ENCODE data around the gene KRT38.
"Not testable (repeated sequence)": the region's sequence is repeated elsewhere in the genome, so short reads cannot be mapped to it uniquely, and the experiment has no call there.

The KRT38 gene

GRCh38 chr17:41422586-41422985 is 18.2 kb downstream of the KRT38 start:
- not testable (repeated sequence) for DNase-seq (ENCODE audit: low read depth, low spot score)

DNA sequence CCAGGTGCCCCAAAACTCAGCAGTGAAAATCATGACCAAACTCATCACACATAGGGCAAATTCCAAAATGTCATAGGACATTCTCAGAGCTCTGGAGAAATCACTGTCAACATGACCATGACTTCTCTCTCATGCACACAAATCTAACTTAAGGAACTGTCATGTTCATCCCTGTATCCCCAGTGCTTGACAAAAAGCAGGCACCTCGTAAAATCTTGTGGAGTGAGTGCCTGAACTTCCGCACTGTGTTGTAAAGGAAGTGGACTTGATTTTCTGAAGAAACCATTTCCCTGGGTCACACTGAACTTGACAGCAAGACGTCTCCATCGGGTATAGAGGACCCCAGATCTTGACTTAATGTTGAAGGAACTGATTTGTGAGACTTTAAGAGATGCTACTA is 19.2 kb downstream of the KRT38 start:
- DNase-seq (ENCODE audit: low read depth, low spot score), result no peak

DNA sequence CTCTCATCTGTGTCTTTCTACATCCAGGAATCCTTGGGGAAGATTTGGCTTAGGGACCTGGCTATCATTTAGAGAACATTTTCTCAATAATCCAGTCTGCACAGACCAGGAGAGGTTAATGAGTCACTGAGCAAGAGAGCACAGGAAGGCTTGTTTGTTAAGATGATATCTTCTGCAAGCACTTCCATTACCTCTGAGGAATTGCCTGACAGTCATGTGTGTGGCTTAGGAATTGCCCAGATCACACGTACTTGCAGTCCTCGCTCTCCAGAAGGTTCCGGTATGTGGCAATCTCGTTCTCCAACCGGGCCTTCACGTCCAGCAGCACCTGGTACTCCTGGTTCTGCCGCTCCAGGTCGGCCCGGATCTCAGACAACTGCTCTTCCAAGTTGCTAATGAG is 19.7 kb downstream of the KRT38 start:
- no peak for DNase-seq (ENCODE audit: low read depth, low spot score)

DNA sequence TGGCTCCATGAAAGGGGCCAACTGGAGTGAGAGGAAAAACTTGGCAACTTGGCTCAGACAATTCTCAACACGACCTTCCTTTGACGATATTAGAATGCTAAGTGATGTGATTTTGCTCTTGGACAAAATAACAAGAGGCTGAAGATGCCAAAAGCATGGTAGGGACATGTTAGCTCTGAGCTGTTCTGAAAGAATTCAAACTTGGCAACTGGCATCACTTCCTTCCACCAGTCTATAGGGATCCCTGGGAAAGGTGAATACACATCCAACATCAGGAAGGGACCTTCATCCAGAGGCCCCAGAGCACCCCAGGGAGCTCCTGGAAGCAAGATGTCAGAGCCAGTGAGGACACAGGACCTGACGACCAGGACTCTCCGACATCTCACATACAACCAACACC is 20.6 kb downstream of the KRT38 start:
- no peak for DNase-seq (ENCODE audit: low read depth, low spot score)

DNA sequence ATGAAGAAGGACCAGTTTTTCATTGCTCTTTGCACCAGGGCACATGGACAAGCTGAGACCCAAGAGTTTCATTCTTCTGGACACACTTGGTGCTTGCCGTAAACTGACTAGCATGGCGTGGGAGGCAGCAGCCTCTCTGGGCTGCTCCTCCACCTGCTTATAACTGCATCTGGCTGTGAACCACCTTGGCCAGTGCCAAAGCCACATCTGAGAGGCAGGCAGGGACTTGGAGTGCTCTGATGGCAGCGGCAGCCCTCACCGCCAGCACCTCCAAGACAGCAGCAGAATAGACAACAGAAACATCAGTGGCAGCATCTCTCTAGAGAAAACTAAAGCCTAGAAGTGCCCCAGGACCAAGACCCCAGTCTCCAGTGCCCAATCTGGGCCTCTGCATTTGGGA is 21.1 kb downstream of the KRT38 start:
- DNase-seq (ENCODE audit: low read depth, low spot score), result no peak

GRCh38 chr17:41418116-41418860 is 22.5 kb downstream of the KRT38 start:
- DNase-seq (ENCODE audit: low read depth, low spot score), result no peak

- no peak for DNase-seq (ENCODE audit: low read depth, low spot score)
These were observed 23.2 kb downstream of the KRT38 start for GRCh38 chr17:41417576-41418015.

DNA sequence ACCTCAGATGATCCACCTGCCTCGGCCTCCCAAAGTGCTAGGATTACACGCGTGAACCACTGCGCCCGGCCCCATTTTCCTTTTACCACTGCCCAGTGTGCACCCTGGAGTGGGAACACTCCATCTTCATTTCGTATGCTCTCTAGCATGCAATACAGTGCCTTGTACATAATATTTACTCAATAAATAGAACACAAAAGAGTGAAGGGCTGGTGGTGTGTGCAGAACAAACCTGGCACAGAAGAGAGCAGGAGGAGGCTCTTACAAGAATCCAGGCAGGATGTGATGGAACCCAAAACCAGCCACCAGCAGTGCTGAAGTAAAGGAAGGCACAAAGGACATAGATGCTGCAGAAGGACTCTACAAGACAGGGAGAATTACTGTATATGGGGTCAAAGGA is 23.7 kb downstream of the KRT38 start:
- no peak for DNase-seq (ENCODE audit: low read depth, low spot score)

- DNase-seq (ENCODE audit: low read depth, low spot score), result no peak
These were observed 24.3 kb downstream of the KRT38 start for GRCh38 chr17:41416479-41416878.

- no peak for DNase-seq (ENCODE audit: low read depth, low spot score)
These were observed 24.9 kb downstream of the KRT38 start for GRCh38 chr17:41415833-41416335.

GRCh38 chr17:41415411-41415810 is 25.4 kb downstream of the KRT38 start:
- no peak for DNase-seq (ENCODE audit: low read depth, low spot score)

DNA sequence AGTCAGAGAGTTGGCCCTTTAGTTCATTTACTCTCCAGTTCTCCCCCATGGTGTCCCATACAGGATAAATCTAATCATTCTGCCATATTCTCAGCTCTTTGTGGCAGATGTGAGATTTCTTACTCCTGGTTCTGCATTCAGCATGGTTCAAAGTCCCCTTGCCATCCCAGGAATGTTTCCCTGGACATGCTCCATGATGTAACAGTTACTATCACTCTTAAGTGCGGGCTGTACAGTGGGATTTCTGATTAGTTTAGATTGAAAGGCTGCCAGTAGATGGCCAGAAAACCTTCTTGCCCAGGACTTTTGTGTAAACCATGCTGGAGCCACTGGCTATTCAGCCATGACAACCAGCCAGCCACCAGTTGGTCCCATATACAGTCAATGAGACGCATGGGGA is 26.8 kb downstream of the KRT38 start:
- DNase-seq (ENCODE audit: low read depth, low spot score), result no peak

GRCh38 chr17:41413353-41413957 is 27.3 kb downstream of the KRT38 start:
- DNase-seq (ENCODE audit: low read depth, low spot score), result no peak

GRCh38 chr17:41411072-41411840 is 29.5 kb downstream of the KRT38 start:
- DNase-seq (ENCODE audit: low read depth, low spot score), result no peak

GRCh38 chr17:41407226-41407625 is 33.6 kb downstream of the KRT38 start:
- DNase-seq (ENCODE audit: low read depth, low spot score), result no peak

- no peak for DNase-seq (ENCODE audit: low read depth, low spot score)
These were observed 34.6 kb downstream of the KRT38 start for GRCh38 chr17:41406205-41406604.

DNA sequence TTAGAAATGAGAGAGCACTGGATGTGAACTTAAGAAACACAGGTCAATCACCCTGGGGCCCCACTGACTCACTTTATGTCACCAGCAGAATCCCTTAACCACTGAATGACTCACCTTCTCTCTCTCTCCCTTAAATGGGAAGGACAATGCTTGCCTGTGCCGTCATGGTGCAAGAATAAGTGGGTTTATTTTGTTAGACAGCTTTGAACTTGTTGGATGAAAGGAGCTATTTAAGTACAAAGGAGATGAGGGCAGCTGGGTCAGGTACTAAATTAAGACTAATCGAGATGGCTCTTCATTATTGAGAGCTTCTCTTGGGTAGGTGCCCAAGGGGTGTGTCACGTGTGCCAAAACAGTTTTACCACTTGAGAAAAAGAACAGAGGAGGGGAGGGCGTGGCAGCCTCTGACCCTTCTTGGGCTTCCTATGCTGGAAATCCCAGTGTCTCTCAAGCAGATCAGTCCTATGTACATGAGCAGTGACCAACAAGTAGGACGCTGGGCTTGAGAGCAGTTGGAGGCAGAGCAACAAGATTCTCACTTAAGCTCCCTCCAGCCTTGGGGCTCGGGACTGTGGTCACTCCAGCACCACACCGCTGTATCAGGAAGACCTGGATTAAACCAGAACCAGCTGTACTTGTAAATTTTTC is 36.6 kb downstream of the KRT38 start:
- DNase-seq (ENCODE audit: low read depth, low spot score), result no peak

DNA sequence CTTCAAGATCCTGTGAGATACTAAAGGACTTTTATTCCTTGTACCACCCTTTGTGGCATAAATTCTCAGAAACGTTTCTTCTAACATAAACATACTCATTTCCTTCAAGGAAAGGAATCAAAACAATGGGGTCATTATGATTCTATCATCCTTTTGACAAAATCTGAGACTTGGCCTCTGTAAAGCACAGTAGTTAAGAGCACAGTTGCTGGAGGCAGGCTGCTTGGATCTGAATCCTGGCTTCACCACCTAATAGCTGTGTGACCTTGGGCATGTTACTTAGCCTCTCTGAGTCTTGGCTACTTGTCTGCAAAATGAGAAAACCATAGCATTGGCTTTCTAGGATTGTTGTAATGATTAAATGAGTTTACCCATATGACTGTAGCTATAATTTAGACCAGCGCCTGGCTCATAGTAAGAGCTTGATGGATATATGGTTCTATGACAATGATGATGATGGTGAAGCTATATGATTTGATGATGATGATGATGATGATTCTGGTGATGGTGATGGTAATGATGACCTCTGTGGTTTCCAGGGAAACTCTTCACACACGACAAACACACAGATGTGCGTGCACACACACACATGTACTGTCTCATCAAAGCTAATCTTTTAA is 37.3 kb downstream of the KRT38 start:
- no peak for DNase-seq (ENCODE audit: low read depth, low spot score)

DNA sequence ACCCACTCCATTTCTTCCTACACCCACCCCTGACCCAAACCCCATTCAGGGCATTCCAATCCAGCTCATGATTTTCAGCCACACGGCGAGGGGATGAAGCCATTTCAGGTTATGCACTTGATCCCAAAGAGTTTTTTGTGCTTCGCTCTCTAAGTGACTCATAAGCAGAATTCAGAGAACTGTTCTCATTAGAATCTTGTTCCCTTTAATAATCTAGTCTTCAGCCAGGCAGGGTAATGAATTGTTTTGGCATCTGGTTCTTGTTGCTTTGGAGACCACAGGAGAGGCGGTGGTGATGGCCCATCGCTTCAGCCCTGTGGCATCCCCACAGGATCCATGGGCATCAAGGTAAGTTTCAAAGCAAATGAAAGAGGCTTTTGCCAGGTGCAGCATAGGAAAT is 38.6 kb downstream of the KRT38 start:
- no peak for DNase-seq (ENCODE audit: low read depth, low spot score)

GRCh38 chr17:41396996-41397660 is 43.7 kb downstream of the KRT38 start, which contains the start of gene KRT31:
KRT31 (minus strand) TSS chr17:41397608; CDS start chr17:41397539, 69 bp downstream.
- no peak for DNase-seq (ENCODE audit: low read depth, low spot score)

DNA sequence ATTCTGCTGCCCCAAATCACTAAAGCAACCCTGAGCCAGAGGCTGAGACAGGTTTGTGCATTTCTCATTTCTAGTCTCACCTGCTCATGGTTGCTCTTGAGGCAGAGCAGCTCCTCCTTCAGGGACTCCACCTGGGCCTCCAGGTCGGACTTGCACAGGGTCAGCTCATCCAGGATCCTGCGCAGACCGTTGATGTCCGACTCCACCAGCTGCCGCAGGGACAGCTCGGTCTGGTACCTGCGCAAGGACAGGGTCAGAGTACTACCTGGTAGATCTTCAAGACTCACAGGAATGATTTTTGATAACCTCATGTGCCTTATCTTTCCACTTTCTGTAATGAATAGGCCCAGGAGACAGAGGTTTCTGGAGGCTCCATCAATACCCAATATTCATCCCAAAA is 44.4 kb downstream of the KRT38 start:
- no peak for DNase-seq (ENCODE audit: low read depth, low spot score)

Data from activated CD4-positive, CD25-positive, alpha-beta regulatory T cell treated with anti-CD3 and anti-CD28 coated beads, Interleukin-2, amount 50 U/mL, for 16 hours (primary cell).